Endometrial microvascular endothelial cells (primary cell): Measurements from ENCODE around the gene TEF. TPM values are rescaled to one million over a fixed set of nuclear protein-coding genes. Genes with fewer than 3 reads are reported as not detected.

Experiments used
- in situ Hi-C: cut with HindIII; loops from 2 replicates; pipeline ENCODE4 v1.10.0; 2017; ENCODE audit warnings: low sequenced_read_pairs, low pct_unique_long_range_greater_than_20kb; ENCODE audit errors: inconsistent ontology term
- total RNA-seq: library from RNA; depleted of rRNA; stranded (reverse); fragments of >200 nt; gene quantifications from one replicate; pipeline ENCODE4 v1.2.3, GENCODE V29; 2015; ENCODE audit errors: inconsistent ontology term

The TEF gene
- total RNA-seq, 1 donor from 2014 or later, result 2.6 TPM

GRCh38 chr22:41351011-41351410, 30.7 kb upstream of the TEF start:
- in situ Hi-C loops, result no loop called here

GRCh38 chr22:41352058-41352457, 29.7 kb upstream of the TEF start:
- in situ Hi-C loops, result no loop called here

- in situ Hi-C loops, result no loop called here
These were observed 27.7 kb upstream of the TEF start for GRCh38 chr22:41353862-41354575.

- in situ Hi-C loops, result no loop called here
These were observed 26.8 kb upstream of the TEF start for GRCh38 chr22:41354979-41355378.

- in situ Hi-C loops, result no loop called here
These were observed 25.8 kb upstream of the TEF start for GRCh38 chr22:41355895-41356294.

- in situ Hi-C loops, result no loop called here
These were observed 25.2 kb upstream of the TEF start for GRCh38 chr22:41356430-41357028.

GRCh38 chr22:41357191-41357590, 24.6 kb upstream of the TEF start:
- in situ Hi-C loops, result no loop called here

- in situ Hi-C loops, result no loop called here
These were observed 22.8 kb upstream of the TEF start for GRCh38 chr22:41358927-41359326.

- in situ Hi-C loops, result no loop called here
These were observed 22.4 kb upstream of the TEF start for GRCh38 chr22:41359376-41359775.

- in situ Hi-C loops, result no loop called here
These were observed 21.6 kb upstream of the TEF start for GRCh38 chr22:41360126-41360525.

GRCh38 chr22:41361716-41362310, 19.9 kb upstream of the TEF start:
- in situ Hi-C loops, result no loop called here

- in situ Hi-C loops, result no loop called here
These were observed 19.1 kb upstream of the TEF start for GRCh38 chr22:41362615-41363014.

GRCh38 chr22:41364233-41364632, 17.5 kb upstream of the TEF start:
- in situ Hi-C loops, result no loop called here

GRCh38 chr22:41364955-41365354, 16.8 kb upstream of the TEF start:
- in situ Hi-C loops, result no loop called here

- in situ Hi-C loops, result no loop called here
These were observed 16.3 kb upstream of the TEF start for GRCh38 chr22:41365425-41365824.

GRCh38 chr22:41366323-41367029, 15.3 kb upstream of the TEF start:
- in situ Hi-C loops, result no loop called here

- in situ Hi-C loops, result no loop called here
These were observed 14.6 kb upstream of the TEF start for GRCh38 chr22:41367039-41367679.

- in situ Hi-C loops, result no loop called here
These were observed 13.8 kb upstream of the TEF start for GRCh38 chr22:41367680-41368542.
